ENCODE data around the gene FOLR1.

The FOLR1 gene

GRCh38 chr11:72236774-72237111, 44.8 kb downstream of the FOLR1 start:
- no peak for DNase-seq

DNA sequence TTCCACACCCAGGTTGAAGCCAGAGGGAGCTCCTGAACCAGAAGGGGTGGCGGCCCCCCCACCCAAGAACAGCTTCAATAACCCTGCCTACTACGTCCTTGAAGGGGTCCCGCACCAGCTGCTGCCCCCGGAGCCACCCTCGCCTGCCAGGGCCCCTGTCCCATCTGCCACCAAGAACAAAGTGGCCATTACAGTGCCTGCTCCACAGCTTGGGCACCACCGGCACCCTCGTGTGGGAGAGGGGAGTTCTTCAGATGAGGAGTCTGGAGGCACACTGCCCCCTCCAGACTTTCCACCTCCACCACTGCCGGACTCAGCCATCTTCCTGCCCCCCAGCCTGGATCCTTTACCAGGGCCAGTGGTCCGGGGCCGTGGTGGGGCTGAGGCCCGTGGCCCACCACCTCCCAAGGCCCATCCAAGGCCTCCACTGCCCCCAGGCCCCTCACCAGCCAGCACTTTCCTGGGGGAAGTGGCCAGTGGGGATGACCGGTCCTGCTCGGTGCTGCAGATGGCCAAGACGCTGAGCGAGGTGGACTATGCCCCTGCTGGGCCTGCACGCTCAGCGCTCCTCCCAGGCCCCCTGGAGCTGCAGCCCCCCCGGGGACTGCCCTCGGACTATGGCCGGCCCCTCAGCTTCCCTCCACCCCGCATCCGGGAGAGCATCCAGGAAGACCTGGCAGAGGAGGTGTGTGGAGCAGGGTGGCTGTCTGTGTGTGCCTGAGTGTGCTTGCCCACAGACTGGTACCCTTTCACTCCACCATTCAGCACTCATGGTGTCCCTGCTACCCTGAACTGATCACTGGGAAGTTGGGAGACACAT, 45.4 kb downstream of the FOLR1 start:
- no peak for DNase-seq

DNA sequence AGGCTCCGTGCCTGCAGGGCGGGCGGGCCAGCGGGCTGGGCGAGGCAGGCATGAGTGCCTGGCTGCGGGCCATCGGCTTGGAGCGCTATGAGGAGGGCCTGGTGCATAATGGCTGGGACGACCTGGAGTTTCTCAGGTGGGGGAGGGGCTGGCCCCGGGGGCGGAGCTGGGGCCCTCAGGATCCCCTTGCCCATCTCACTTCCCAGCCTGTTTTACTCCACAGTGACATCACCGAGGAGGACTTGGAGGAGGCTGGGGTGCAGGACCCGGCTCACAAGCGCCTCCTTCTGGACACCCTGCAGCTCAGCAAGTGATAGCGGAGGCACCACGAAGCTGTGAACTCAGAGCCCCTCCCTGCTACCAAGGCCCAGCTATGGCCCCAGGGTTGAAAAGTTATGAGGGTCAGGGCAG, 46.1 kb downstream of the FOLR1 start:
- peak; percentile 44 for DNase-seq

DNA sequence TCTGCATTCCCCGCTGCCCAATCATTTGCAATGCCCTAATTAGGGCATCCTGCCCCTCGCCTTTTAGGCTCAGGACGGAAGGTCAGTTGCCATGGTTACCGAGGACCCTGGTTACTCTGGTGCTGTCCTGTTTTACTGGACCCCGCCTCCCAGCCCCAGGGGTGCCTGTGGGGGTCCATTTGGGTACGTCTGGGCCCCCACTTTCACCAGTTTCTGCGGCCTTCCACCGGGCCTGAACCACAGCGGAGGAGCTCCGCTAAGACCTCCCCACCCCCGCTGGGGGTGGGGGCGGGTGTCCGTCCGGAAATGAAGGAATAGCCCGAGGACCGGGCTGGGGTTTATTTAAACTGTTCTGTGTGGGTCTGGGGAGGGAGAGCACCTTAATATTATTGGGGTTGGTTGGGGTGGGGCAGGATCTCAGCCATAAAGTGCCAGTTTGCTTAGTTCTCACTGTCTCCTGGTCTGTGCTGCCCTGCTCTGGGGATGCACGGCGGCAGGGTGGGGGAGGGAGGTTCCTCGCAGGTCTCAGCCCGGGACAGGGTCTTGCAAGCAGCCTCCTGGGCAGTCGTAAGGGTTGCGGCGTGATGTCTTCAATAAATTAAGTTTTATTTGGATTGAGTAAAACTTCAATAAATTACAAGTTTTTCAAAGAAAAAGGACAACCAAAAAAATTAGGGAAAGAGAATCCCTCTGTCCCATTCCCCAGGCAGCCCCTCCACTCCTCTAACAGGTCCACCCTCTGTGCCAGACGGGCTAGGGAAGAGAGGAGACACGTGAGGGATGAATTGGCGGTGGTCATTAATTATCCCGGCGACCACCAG, 46.8 kb downstream of the FOLR1 start:
- no peak for DNase-seq

GRCh38 chr11:72239313-72239848, 47.4 kb downstream of the FOLR1 start:
- no peak for DNase-seq

- no peak for DNase-seq
Observed at GRCh38 chr11:72239849-72240460, 48.0 kb downstream of the FOLR1 start.

DNA sequence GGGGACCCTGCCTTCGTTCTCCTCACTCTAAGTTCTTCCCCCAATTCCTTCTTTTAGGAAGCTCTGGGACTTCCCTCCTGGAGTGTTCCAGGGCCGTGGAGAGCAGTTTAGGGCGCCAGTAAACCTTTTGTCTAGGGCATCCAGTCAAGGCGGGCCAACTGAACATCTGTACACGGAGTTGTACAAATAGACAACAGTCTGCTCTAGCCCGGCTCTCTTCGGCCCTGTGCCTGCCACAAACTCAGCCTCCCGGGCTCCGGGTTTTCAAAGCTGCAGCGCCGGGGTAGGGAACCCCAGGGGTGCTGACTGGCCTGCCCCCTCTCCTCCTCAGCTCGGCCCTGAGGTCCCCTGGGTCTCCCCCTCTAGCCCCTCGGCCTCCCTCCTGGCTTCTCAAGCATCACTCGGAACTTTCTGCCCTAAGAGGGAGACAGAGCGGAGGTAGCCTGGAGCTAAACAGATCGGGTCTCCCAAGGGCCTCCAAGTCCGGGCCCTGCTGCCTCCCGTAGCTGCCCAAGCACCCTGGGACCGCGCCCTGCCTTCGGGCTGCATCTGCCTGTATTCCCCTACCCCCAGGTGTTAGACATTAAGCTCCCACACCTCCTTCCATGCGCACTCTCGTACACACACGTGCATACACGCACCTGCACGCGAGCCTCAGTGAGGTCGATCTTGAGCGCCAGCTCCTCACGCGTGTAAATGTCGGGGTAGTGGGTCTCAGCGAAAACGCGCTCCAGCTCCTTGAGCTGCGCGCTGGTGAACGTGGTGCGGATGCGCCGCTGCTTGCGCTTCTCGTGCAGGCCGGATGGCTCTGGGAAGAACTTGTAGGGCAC, 48.7 kb downstream of the FOLR1 start:
- no peak for DNase-seq

GRCh38 chr11:72241291-72241781, 49.4 kb downstream of the FOLR1 start:
- DNase-seq: no peak

DNA sequence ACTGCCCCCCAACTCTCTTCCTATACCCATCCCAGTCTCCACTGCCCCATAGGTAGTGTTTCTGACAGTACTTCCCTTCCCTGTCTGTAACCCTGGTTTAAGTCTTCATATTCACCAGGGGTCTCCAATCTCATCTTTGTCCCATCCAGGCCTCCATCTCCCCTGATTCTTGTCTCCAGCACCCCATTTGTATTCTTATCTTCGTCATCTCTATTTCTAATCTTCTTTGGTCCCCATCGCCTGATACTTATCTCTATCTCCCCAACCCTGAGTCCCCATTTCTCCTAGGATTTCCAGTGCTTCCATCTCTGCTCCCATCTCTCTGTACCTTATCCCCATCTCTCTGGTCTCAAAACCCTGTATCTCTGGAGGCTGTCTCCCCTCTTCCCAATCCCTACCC, 50.2 kb downstream of the FOLR1 start:
- no peak for DNase-seq

GRCh38 chr11:72243173-72244059, 51.5 kb downstream of the FOLR1 start:
- DNase-seq: no peak

DNA sequence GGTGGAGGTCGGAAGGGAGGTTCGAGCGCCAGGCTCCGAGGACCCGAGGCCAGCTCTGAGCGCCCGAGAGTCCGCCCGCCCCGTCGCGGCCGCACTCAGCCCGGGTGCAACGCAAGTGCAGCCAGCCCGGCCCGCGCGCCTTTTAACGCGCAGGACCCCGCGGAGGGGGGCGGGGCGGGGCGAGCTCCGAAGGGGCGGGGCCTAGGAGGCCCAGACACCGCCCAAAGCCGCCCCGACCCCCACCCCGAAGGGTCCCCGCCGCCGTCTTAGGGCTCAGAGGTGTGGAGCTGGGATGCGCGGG, 52.1 kb downstream of the FOLR1 start, which contains the start of gene PHOX2A:
Gene PHOX2A, minus strand, starts transcription at position 117 of the 301 bp plus-strand sequence. CDS start 172 bp downstream, outside the sequence.
- no peak for DNase-seq

- DNase-seq: no peak
Observed at GRCh38 chr11:72244361-72245262, 52.7 kb downstream of the FOLR1 start.

DNA sequence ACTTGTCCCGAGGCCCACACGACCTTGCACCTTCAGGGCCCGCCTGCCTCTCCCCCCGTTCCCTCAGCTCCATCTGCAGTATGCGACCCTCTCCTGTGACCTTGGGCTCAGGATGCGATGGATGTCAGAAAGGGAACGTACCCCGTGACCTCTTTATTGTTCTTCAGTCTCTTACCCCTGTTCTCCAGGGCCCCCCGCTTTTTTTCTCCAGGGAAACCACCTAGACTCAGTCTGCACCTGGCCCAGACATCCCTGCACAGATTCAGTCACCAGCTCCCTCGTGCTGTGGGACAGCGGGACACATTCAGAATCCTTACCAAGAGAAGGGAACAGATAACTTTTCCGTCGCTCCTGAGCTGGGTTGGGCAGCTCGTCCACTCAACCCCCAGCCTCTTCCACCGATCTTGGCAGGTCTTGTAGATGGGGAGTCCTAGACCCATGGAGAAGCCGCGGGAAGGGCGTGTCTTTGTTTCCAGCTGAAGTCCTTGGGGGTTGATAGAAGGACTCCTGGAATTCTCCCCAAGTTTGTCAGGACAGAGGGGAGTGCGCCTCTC, 53.4 kb downstream of the FOLR1 start:
- no peak for DNase-seq

Measured in NCI-H1436 (cell line).